Activated CD4-positive, alpha-beta memory T cell treated with anti-CD3 and anti-CD28 coated beads, Interleukin-2, amount 10 ng/mL, durations not matched to agents 7 days and 5 days (primary cell): ENCODE measurements around the gene LSS. TPM values are rescaled to one million over a fixed set of nuclear protein-coding genes. Genes with fewer than 3 reads are reported as not detected.

ENCODE experiments used
- CTCF ChIA-PET: fragments of 350-600 bp; sonication (Branson Sonifier 250); formaldehyde crosslinking; loops from one replicate; lab custom pipeline; 2021; ENCODE audit warnings: antibody characterized with exemption, inconsistent platforms; lab: Charles Lee
- POLR2A ChIA-PET: fragments of 350-600 bp; sonication (Branson Sonifier 250); formaldehyde crosslinking; loops from one replicate; lab custom pipeline; 2021; ENCODE audit warnings: antibody characterized with exemption; lab: Charles Lee
- DNase-seq: peaks from one replicate; pipeline ENCODE4 v3.0.0-alpha.2; 2020
- H3K27ac Mint-ChIP-seq: one replicate; pipeline ENCODE4 v1.8.0; 2021; ENCODE audit warnings: mild to moderate bottlenecking, mixed read lengths
- H3K27me3 Mint-ChIP-seq: one replicate; pipeline ENCODE4 v1.8.0; 2021; ENCODE audit warnings: mixed read lengths
- H3K36me3 Mint-ChIP-seq: one replicate; pipeline ENCODE4 v1.8.0; 2021; ENCODE audit warnings: low read depth, mixed read lengths
- H3K4me1 Mint-ChIP-seq: one replicate; pipeline ENCODE4 v1.8.0; 2021; ENCODE audit warnings: mixed read lengths
- H3K4me3 Mint-ChIP-seq: one replicate; pipeline ENCODE4 v1.8.0; 2021; ENCODE audit warnings: mild to moderate bottlenecking, mixed read lengths
- H3K9me3 Mint-ChIP-seq: one replicate; pipeline ENCODE4 v1.8.0; 2021; ENCODE audit warnings: mixed read lengths
- total RNA-seq, 2 experiments: library from RNA; stranded (reverse); gene quantifications; one replicate each; pipeline ENCODE4 v1.2.3, GENCODE V29; 2021

The LSS gene
- total RNA-seq, 2 experiments from 2014 or later: 54.7 to 56.1 TPM

- peaks cover 86% of the 10 kb centered on the region for H3K36me3 Mint-ChIP-seq
- DNase-seq: no peak
- H3K27ac Mint-ChIP-seq: peak overlapping the region; percentile 87
- no peaks in the 10 kb centered on the region for H3K9me3 Mint-ChIP-seq
- no peak overlapping the region for H3K4me3 Mint-ChIP-seq
- H3K27me3 Mint-ChIP-seq: no peaks in the 10 kb centered on the region
- CTCF ChIA-PET: interaction anchor here (0.9 to 1.3 kb wide), 5 partner anchors 11 to 111 kb away, joined by 3 to 5 read pairs (median 3); partner anchors contain the start of gene MCM3AP
- H3K4me1 Mint-ChIP-seq: peaks cover 42% of the 10 kb centered on the region
- POLR2A ChIA-PET: interaction anchor here (0.8 to 2.1 kb wide), 8 partner anchors 10 to 203 kb away, joined by 3 to 7 read pairs (median 4); partner anchors contain the start of gene YBEY
Observed at GRCh38 chr21:46254208-46254975, 25.8 kb upstream of the LSS start.

- CTCF ChIA-PET: interaction anchor here (0.9 to 1.6 kb wide), 7 partner anchors 11 to 280 kb away, joined by 3 to 5 read pairs (median 3); partner anchors contain the start of gene MCM3AP
- H3K27ac Mint-ChIP-seq: peak overlapping the region; percentile 87
- no peaks in the 10 kb centered on the region for H3K9me3 Mint-ChIP-seq
- no peak overlapping the region for H3K4me3 Mint-ChIP-seq
- H3K27me3 Mint-ChIP-seq: no peaks in the 10 kb centered on the region
- H3K4me1 Mint-ChIP-seq: peaks cover 42% of the 10 kb centered on the region
- peak; percentile 68 for DNase-seq
- H3K36me3 Mint-ChIP-seq: peaks cover 88% of the 10 kb centered on the region
- POLR2A ChIA-PET: interaction anchor here (1.2 to 2.1 kb wide), 7 partner anchors 11 to 204 kb away, joined by 3 to 9 read pairs (median 5); partner anchors contain the start of gene YBEY
Observed at GRCh38 chr21:46253610-46254124, 25.1 kb upstream of the LSS start.

DNA sequence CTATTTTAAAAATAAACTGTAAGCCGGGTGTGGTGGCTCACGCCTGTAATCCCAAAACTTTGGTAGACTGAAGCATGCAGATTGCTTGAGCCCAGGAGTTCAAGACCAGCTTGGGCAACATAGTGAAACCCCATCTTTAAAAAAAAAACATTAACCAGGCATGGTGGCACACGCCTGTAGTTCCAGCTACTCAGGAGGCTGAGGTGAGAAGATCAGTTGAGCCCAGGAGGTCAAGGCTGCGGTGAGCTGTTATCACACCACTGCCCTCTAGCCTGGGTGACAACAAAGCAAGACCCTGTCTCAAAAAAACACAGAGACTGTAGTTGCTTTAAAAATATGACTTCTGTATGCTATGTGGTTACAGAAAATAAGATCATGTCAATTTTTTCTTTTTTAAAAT lies 24.3 kb upstream of the LSS start:
- no peaks in the 10 kb centered on the region for H3K27me3 Mint-ChIP-seq
- H3K36me3 Mint-ChIP-seq: peaks cover 82% of the 10 kb centered on the region
- CTCF ChIA-PET: interaction anchor here (0.8 to 1.6 kb wide), 5 partner anchors 23 to 280 kb away, joined by 3 to 5 read pairs (median 4); partner anchors contain the start of gene MCM3AP
- POLR2A ChIA-PET: interaction anchor here (0.7 to 2.1 kb wide), 6 partner anchors 10 to 1910 kb away, joined by 3 to 9 read pairs (median 6); a partner anchor contains a TSS
- H3K9me3 Mint-ChIP-seq: no peaks in the 10 kb centered on the region
- no peak for DNase-seq
- peaks cover 42% of the 10 kb centered on the region for H3K4me1 Mint-ChIP-seq
- peak overlapping the region; percentile 87 for H3K27ac Mint-ChIP-seq
- H3K4me3 Mint-ChIP-seq: no peak overlapping the region

DNA sequence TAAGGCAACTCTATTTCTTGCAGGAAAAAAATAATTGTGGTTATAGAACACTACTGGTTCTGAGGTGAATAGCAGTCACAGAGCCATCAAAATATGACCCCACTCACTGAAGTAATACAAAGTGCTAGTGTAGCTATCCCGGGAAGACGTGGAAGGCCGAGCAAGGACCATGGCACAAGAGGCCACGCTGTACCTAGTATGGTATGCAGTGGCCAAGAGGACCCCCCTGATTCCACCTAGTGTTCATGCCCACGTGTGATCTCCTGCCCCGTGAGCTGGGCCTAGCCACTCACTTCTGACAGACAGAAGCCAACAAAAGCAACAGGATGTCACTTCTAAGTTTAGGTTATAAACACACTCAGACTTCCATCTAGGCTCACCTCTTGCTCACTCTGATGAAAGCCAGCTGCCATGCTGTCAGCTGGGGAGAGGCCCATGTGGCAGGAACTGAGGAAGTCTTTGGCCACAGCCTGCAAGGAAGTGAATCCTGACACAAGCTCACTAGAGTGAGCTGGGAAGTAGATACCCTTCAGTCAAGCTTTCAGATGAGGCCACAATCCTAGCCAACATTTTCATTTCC lies 21.7 kb upstream of the LSS start:
- peaks cover 38% of the 10 kb centered on the region for H3K4me1 Mint-ChIP-seq
- no peak for DNase-seq
- H3K27ac Mint-ChIP-seq: peak overlapping the region; percentile 55
- no peaks in the 10 kb centered on the region for H3K9me3 Mint-ChIP-seq
- POLR2A ChIA-PET: interaction anchor here (0.9 to 1.9 kb wide), 4 partner anchors 17 to 73 kb away, joined by 3 to 7 read pairs (median 4); partner anchors contain the start of genes MCM3AP and YBEY
- no peak overlapping the region for H3K4me3 Mint-ChIP-seq
- CTCF ChIA-PET: interaction anchor here (0.8 kb wide), 1 partner anchor 108 kb away, joined by 3 read pairs; no protein-coding TSS in a partner anchor
- peaks cover 77% of the 10 kb centered on the region for H3K36me3 Mint-ChIP-seq
- no peaks in the 10 kb centered on the region for H3K27me3 Mint-ChIP-seq

DNA sequence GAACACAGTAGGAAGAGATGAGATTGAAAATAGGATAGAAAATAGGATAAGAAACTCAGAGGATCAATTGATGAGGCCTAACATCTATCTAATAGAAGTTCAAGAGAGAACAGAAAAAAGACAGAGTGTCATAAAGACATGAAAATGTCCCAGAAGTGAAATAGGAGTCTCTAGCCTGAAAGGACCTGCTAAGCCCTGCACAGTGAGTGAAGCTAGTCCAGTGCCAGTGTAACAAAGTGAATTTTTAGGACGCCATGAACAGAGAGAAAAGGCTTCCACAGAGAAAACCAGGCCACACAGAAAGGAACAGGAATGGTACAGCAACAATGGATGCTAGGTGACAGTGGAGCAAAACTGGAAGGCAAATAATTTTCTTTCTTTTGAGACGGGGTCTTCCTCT lies 20.3 kb upstream of the LSS start:
- Mint-ChIP-seq H3K27me3 (no peaks in the 10 kb centered on the region), H3K27ac (no peak overlapping the region), H3K36me3 (peaks cover 68% of the 10 kb centered on the region), H3K4me3 (no peak overlapping the region), H3K4me1 (peaks cover 25% of the 10 kb centered on the region), H3K9me3 (no peaks in the 10 kb centered on the region)
- ChIA-PET POLR2A (interaction anchor here (1.3 kb wide), 1 partner anchor 12 kb away, joined by 4 read pairs; no protein-coding TSS in a partner anchor), CTCF (no interaction called here)
- no peak for DNase-seq

DNA sequence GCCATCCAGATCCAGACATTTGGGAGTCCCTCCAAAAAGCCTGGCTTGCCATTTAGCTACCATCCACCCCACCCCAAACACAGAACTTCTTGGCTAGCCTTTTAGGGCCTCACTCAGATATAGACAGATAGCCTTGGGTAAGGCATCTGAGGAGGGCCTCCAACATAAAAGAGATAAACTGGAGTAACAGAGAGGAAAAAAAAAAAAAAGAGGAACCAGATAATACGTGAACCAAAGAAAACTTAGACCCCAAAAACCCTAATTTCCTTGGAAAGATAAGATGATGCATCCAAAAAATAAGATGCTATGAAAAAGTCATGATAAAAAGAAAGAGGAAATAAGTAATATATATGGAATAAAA lies 19.8 kb upstream of the LSS start:
- ChIA-PET CTCF (no interaction called here), POLR2A (interaction anchor here (1.3 kb wide), 1 partner anchor 13 kb away, joined by 4 read pairs; no protein-coding TSS in a partner anchor)
- no peaks in the 10 kb centered on the region for H3K27me3 Mint-ChIP-seq
- DNase-seq: no peak
- H3K9me3 Mint-ChIP-seq: no peaks in the 10 kb centered on the region
- peaks cover 22% of the 10 kb centered on the region for H3K4me1 Mint-ChIP-seq
- peaks cover 68% of the 10 kb centered on the region for H3K36me3 Mint-ChIP-seq
- no peak overlapping the region for H3K27ac Mint-ChIP-seq
- H3K4me3 Mint-ChIP-seq: no peak overlapping the region

- no peak for DNase-seq
- CTCF ChIA-PET: no interaction called here
- Mint-ChIP-seq H3K27me3 (no peaks in the 10 kb centered on the region), H3K36me3 (peaks cover 69% of the 10 kb centered on the region), H3K9me3 (no peaks in the 10 kb centered on the region), H3K4me3 (no peak overlapping the region), H3K4me1 (peaks cover 23% of the 10 kb centered on the region), H3K27ac (no peak overlapping the region)
- POLR2A ChIA-PET: interaction anchor here (1.3 kb wide), 1 partner anchor 13 kb away, joined by 4 read pairs; no protein-coding TSS in a partner anchor
Observed at GRCh38 chr21:46247699-46248421, 19.3 kb upstream of the LSS start.

DNA sequence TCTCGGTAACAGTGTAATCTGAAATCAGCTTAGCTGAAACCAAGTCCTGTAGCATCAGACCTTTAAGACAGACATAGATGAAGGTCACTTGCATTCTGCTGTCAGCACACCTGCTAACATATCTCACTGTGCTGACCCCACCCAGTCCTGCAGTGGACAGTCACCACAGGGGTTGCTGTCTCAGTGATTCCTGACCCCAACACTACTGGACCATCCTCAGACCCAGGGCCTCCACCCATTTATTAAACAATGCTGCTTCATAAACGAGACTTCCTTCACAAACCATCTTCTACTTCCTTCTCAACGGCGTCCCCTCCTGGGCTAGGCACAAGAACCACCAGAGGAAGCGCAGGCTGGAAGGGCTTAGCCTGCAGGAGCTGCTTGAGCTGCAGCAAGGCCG lies 17.8 kb upstream of the LSS start:
- CTCF ChIA-PET: no interaction called here
- no peak overlapping the region for H3K27ac Mint-ChIP-seq
- DNase-seq: no peak

GRCh38 chr21:46245213-46245915 lies 16.8 kb upstream of the LSS start:
- no peak for DNase-seq
- no peaks in the 10 kb centered on the region for H3K9me3 Mint-ChIP-seq
- no peaks in the 10 kb centered on the region for H3K27me3 Mint-ChIP-seq
- no peak overlapping the region for H3K4me3 Mint-ChIP-seq
- peaks cover 12% of the 10 kb centered on the region for H3K4me1 Mint-ChIP-seq
- H3K36me3 Mint-ChIP-seq: peaks cover 69% of the 10 kb centered on the region
- H3K27ac Mint-ChIP-seq: no peak overlapping the region
- POLR2A ChIA-PET: no interaction called here
- CTCF ChIA-PET: no interaction called here

More for the DNA sequence above, 17.8 kb upstream of the LSS start:
- POLR2A ChIA-PET: no interaction called here
- peaks cover 20% of the 10 kb centered on the region for H3K4me1 Mint-ChIP-seq
- H3K4me3 Mint-ChIP-seq: no peak overlapping the region
- H3K36me3 Mint-ChIP-seq: peaks cover 71% of the 10 kb centered on the region
- H3K9me3 Mint-ChIP-seq: no peaks in the 10 kb centered on the region
- no peaks in the 10 kb centered on the region for H3K27me3 Mint-ChIP-seq

DNA sequence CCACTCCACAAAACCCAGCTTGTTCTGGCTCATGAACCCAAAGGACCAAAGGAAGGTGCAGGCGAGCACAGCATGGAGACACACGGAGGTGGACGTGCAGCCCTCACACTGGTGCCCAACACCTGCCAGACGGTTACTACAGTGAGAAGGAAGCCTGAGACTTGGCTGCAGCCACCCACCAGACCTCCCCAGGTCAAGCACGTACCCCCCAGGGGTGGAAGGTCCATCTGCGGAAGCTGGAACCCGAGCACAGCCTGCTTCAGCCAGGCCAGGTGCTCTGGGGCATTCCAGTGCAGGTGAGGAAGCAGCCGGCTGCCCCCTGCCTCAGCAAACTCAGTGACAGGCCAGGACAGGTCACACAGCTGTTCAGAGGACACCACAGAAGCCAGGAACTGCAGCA lies 16.0 kb upstream of the LSS start:
- no peak overlapping the region for H3K27ac Mint-ChIP-seq
- H3K36me3 Mint-ChIP-seq: peaks cover 67% of the 10 kb centered on the region
- POLR2A ChIA-PET: interaction anchor here (0.9 to 1.0 kb wide), 2 partner anchors 10 kb away, joined by 3 to 4 read pairs; no protein-coding TSS in a partner anchor
- DNase-seq: no peak
- CTCF ChIA-PET: no interaction called here
- no peak overlapping the region for H3K4me3 Mint-ChIP-seq
- no peaks in the 10 kb centered on the region for H3K9me3 Mint-ChIP-seq
- H3K27me3 Mint-ChIP-seq: no peaks in the 10 kb centered on the region
- peaks cover 5% of the 10 kb centered on the region for H3K4me1 Mint-ChIP-seq

- ChIA-PET POLR2A (interaction anchor here (0.9 to 1.0 kb wide), 2 partner anchors 10 kb away, joined by 3 to 4 read pairs; no protein-coding TSS in a partner anchor), CTCF (interaction anchor here (1.3 kb wide), 1 partner anchor 10 kb away, joined by 3 read pairs; no protein-coding TSS in a partner anchor)
- no peak for DNase-seq
- Mint-ChIP-seq H3K27me3 (no peaks in the 10 kb centered on the region), H3K36me3 (peaks cover 68% of the 10 kb centered on the region), H3K27ac (no peak overlapping the region), H3K9me3 (no peaks in the 10 kb centered on the region), H3K4me3 (no peak overlapping the region), H3K4me1 (peaks cover 5% of the 10 kb centered on the region)
Observed at GRCh38 chr21:46243960-46244361, 15.4 kb upstream of the LSS start.
